Suprapubic skin (tissue), 4 donors: ENCODE results near the gene SLC8A2. TPM values are rescaled to one million over a fixed set of nuclear protein-coding genes. Genes with fewer than 3 reads are reported as not detected.

Experiments used
- DNase-seq, 2 donors: peaks; one replicate each; pipeline ENCODE4 v3.0.0-alpha.2; 2019; ENCODE audit warnings: low spot score in 2 of 2
- H3K27ac ChIP-seq: fragments of 200-600 bp; sonication (generic); one replicate; pipeline ENCODE4 v1.5.1; 2019
- H3K27me3 ChIP-seq: fragments of 200-600 bp; sonication (generic); one replicate; pipeline ENCODE4 v1.5.1; 2019
- H3K36me3 ChIP-seq: fragments of 200-600 bp; sonication (generic); one replicate; pipeline ENCODE4 v1.5.1; 2019
- H3K4me1 ChIP-seq: fragments of 200-600 bp; sonication (generic); one replicate; pipeline ENCODE4 v1.5.1; 2019
- H3K4me3 ChIP-seq: fragments of 200-600 bp; sonication (generic); one replicate; pipeline ENCODE4 v1.5.1; 2019; ENCODE audit warnings: mild to moderate bottlenecking
- H3K9me3 ChIP-seq: fragments of 200-600 bp; sonication (generic); one replicate; pipeline ENCODE4 v1.5.1; 2019
- EP300 ChIP-seq: sonication (generic); formaldehyde crosslinking; IDR thresholded peaks from one replicate; pipeline ENCODE4 v1.6.1; 2017; ENCODE audit warnings: antibody characterized with exemption
- POLR2A ChIP-seq, 2 donors: fragments of 450-650 bp; IDR thresholded peaks; one replicate each; pipeline ENCODE4 v1.6.1; 2017; ENCODE audit warnings: antibody characterized with exemption in 2 of 2, mild to moderate bottlenecking in 2 of 2, moderate library complexity in 2 of 2
- POLR2AphosphoS5 ChIP-seq, 3 donors: sonication (generic); formaldehyde crosslinking; IDR thresholded peaks; one replicate each; pipeline ENCODE4 v1.6.1; 2017; ENCODE audit warnings: antibody characterized with exemption in 3 of 3
- WGBS: methylation state at CpG from one replicate; pipeline ENCODE4 v1.1.5; 2018; 5-methylcytosine and 5-hydroxymethylcytosine counted together
- total RNA-seq, 4 donors: library from RNA; depleted of rRNA; stranded (reverse); fragments of >200 nt; gene quantifications; one replicate each; pipeline ENCODE4 v1.1.0, GENCODE V29; 2016
- TF ChIP-seq, protein P1 (sequence below), 2 donors: fragments of 200-600 bp in 1 of 2; fragments of 450-650 bp in 1 of 2; sonication (generic) in 1 of 2; IDR thresholded peaks; one replicate each; pipeline ENCODE4 v1.5.1; 2016 to 2019; ENCODE audit warnings: antibody characterized with exemption in 2 of 2, mild to moderate bottlenecking in 1 of 2, moderate library complexity in 1 of 2

The SLC8A2 gene
- total RNA-seq, 4 donors from 2014 or later, result 0.26 to 1.2 (median 0.38) TPM; not detected in 1

GRCh38 chr19:47378246-47378645 is 93.4 kb downstream of the SLC8A2 start:
- no peaks in the 10 kb centered on the region for H3K4me1 ChIP-seq
- no peaks in the 10 kb centered on the region for H3K27me3 ChIP-seq
- TF ChIP-seq, protein P1, sequence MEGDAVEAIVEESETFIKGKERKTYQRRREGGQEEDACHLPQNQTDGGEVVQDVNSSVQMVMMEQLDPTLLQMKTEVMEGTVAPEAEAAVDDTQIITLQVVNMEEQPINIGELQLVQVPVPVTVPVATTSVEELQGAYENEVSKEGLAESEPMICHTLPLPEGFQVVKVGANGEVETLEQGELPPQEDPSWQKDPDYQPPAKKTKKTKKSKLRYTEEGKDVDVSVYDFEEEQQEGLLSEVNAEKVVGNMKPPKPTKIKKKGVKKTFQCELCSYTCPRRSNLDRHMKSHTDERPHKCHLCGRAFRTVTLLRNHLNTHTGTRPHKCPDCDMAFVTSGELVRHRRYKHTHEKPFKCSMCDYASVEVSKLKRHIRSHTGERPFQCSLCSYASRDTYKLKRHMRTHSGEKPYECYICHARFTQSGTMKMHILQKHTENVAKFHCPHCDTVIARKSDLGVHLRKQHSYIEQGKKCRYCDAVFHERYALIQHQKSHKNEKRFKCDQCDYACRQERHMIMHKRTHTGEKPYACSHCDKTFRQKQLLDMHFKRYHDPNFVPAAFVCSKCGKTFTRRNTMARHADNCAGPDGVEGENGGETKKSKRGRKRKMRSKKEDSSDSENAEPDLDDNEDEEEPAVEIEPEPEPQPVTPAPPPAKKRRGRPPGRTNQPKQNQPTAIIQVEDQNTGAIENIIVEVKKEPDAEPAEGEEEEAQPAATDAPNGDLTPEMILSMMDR (IDR thresholded peaks at IDR 0.05), result no peak
- TF ChIP-seq EP300 (no peak), POLR2AphosphoS5 (IDR thresholded peaks at IDR 0.05) (no peak), POLR2A (IDR thresholded peaks at IDR 0.05) (no peak)
- 93% methylated on average over 8 of the region's 11 CpGs for WGBS
- H3K9me3 ChIP-seq, result no peaks in the 10 kb centered on the region
- peaks cover 93% of the 10 kb centered on the region for H3K36me3 ChIP-seq
- DNase-seq, result no peak
- no peak overlapping the region for H3K27ac ChIP-seq
- no peak overlapping the region for H3K4me3 ChIP-seq

Other genes with a start within 250 kb of the SLC8A2 start
- 10 to 100 TPM in 2 of 4 donors, 1 to 10 TPM in 2; 5.6 to 13.6 (median 9.7) TPM for gene BBC3, start 240.7 kb downstream of the SLC8A2 start, total RNA-seq
- gene CCDC9, start 215.4 kb downstream of the SLC8A2 start, total RNA-seq, result 10 to 100 TPM; 24.6 to 33.2 (median 27.4) TPM
- gene INAFM1, start 197.0 kb downstream of the SLC8A2 start, total RNA-seq, result 10 to 100 TPM in 2 of 4 donors, 1 to 10 TPM in 2; 6.6 to 13.5 (median 10.6) TPM
- gene C5AR1, start 162.0 kb downstream of the SLC8A2 start, total RNA-seq, result 1 to 10 TPM; 1.2 to 2.4 (median 1.5) TPM
- 1 to 10 TPM in 2 of 4 donors, under 1 TPM in 2; 0.68 to 3.1 (median 1.5) TPM for gene C5AR2, start 139.7 kb downstream of the SLC8A2 start, total RNA-seq
- 10 to 100 TPM; 21.6 to 32.2 (median 25.3) TPM for gene DHX34, start 122.6 kb downstream of the SLC8A2 start, total RNA-seq
- gene MEIS3, start 52.4 kb downstream of the SLC8A2 start, total RNA-seq, result 1 to 10 TPM; 1.6 to 5.5 (median 3.1) TPM
- 10 to 100 TPM in 1 of 4 donors, 1 to 10 TPM in 3; 4.3 to 16.3 (median 5.9) TPM for gene KPTN, start 12.3 kb upstream of the SLC8A2 start, total RNA-seq
- 100 to 1,000 TPM; 170 to 232 (median 193) TPM for gene NAPA, start 43.2 kb upstream of the SLC8A2 start, total RNA-seq
- under 1 TPM in 3 of 4 donors, not detected in 1; 0.49 to 0.80 (median 0.51) TPM for gene ZNF541, start 101.3 kb upstream of the SLC8A2 start, total RNA-seq
- 10 to 100 TPM; 10.7 to 33.6 (median 22.9) TPM for gene BICRA, start 137.2 kb upstream of the SLC8A2 start, total RNA-seq
- gene EHD2, start 241.5 kb upstream of the SLC8A2 start, total RNA-seq, result 10 to 100 TPM; 48.5 to 84.7 (median 70.5) TPM